H1 (cell line): ENCODE data around the gene BICRAL. TPM values are rescaled to one million over a fixed set of nuclear protein-coding genes. Genes with fewer than 3 reads are reported as not detected.

Source experiments
- CTCF ChIA-PET: fragments of 300-600 bp; sonication (Branson Sonifier 250); formaldehyde crosslinking; loops from one replicate; lab custom pipeline; 2021; ENCODE audit not compliant: partially characterized antibody; lab: Charles Lee
- POLR2A ChIA-PET: fragments of 300-600 bp; sonication (Branson Sonifier 250); formaldehyde crosslinking; loops from one replicate; lab custom pipeline; 2021; ENCODE audit warnings: inconsistent platforms; ENCODE audit not compliant: partially characterized antibody; lab: Charles Lee
- DNase-seq, 2 experiments: peaks; one replicate each; pipeline versions ENCODE4 v3.0.0 to v3.0.0-alpha.2; 2010 to 2022; ENCODE audit warnings: low spot score in 2 of 2, low read depth in 1 of 2, mixed read lengths in 1 of 2
- FAIRE-seq: peaks from 2 replicates; lab custom pipeline; 2011; peaks lifted over from hg19 to GRCh38; lab: Jason Lieb, UNC
- H2AFZ ChIP-seq: 2 replicates; pipeline ENCODE4 v1.8.1; 2012; ENCODE audit warnings: low read length, inconsistent platforms
- H2AK5ac ChIP-seq: 2 replicates; pipeline ENCODE4 v1.6.1; 2013; ENCODE audit warnings: low read depth, low read length
- H2BK120ac ChIP-seq: replicated peaks from 2 replicates; pipeline ENCODE3; 2013; ENCODE audit warnings: low read depth, low read length, inconsistent platforms
- H2BK12ac ChIP-seq: 2 replicates; pipeline ENCODE4 v1.6.1; 2013; ENCODE audit warnings: low read depth, low read length
- H2BK15ac ChIP-seq: 2 replicates; pipeline ENCODE4 v1.6.1; 2013; ENCODE audit warnings: low read length
- H2BK20ac ChIP-seq: 2 replicates; pipeline ENCODE4 v1.6.1; 2013; ENCODE audit warnings: low read length
- H2BK5ac ChIP-seq: 2 replicates; pipeline ENCODE4 v1.6.1; 2013; ENCODE audit warnings: low read depth, low read length
- H3K14ac ChIP-seq: 2 replicates; pipeline ENCODE4 v1.6.1; 2013; ENCODE audit warnings: inconsistent platforms; ENCODE audit not compliant: insufficient read length
- H3K18ac ChIP-seq: 2 replicates; pipeline ENCODE4 v1.6.1; 2013; ENCODE audit warnings: low read length; ENCODE audit errors: extremely low read depth
- H3K23ac ChIP-seq: 2 replicates; pipeline ENCODE4 v1.6.1; 2013; ENCODE audit warnings: inconsistent platforms; ENCODE audit not compliant: insufficient read length
- H3K23me2 ChIP-seq: 2 replicates; pipeline ENCODE4 v1.6.1; 2013; ENCODE audit warnings: low read depth, low read length
- H3K27ac ChIP-seq: 2 replicates; pipeline ENCODE4 v1.6.1; 2011; ENCODE audit warnings: low read depth, low read length, inconsistent platforms
- H3K27me3 ChIP-seq, 4 experiments: replicated peaks in 1 of 4; 1 replicate in 1 of 4; 2 replicates in 3 of 4; pipeline versions ENCODE4 v1.6.1 to v1.8.1; 2011 to 2013; ENCODE audit warnings: low read length in 3 of 4, mild to moderate bottlenecking in 3 of 4, inconsistent platforms in 2 of 4, mixed read lengths in 2 of 4, moderate library complexity in 1 of 4; ENCODE audit not compliant: control insufficient read depth in 3 of 4, insufficient read depth in 3 of 4; ENCODE audit errors: extremely low read depth in 1 of 4
- H3K36me3 ChIP-seq, 4 experiments: 2 replicates each; pipeline versions ENCODE4 v1.6.1 to v1.8.1; 2011 to 2013; ENCODE audit warnings: mild to moderate bottlenecking in 4 of 4, low read length in 3 of 4, moderate library complexity in 2 of 4, control low read depth in 1 of 4, inconsistent platforms in 1 of 4; ENCODE audit not compliant: insufficient read depth in 4 of 4, control insufficient read depth in 2 of 4
- H3K4ac ChIP-seq: replicated peaks from 2 replicates; pipeline ENCODE3; 2013; ENCODE audit warnings: low read length, low read depth, mixed read lengths, inconsistent platforms; ENCODE audit not compliant: insufficient read length
- H3K4me1 ChIP-seq, 4 experiments: replicated peaks in 1 of 4; 1 replicate in 1 of 4; 2 replicates in 3 of 4; pipeline versions ENCODE4 v1.6.1 to v1.8.1; 2011 to 2013; ENCODE audit warnings: low read length in 3 of 4, inconsistent platforms in 2 of 4, mixed read lengths in 1 of 4; ENCODE audit not compliant: insufficient read depth in 4 of 4, control insufficient read depth in 3 of 4
- H3K4me2 ChIP-seq, 2 experiments: 2 replicates each; pipeline versions ENCODE4 v1.6.1 to v1.8.1; 2011 to 2013; ENCODE audit warnings: low read depth in 2 of 2, low read length in 2 of 2, control low read depth in 1 of 2, inconsistent platforms in 1 of 2, mild to moderate bottlenecking in 1 of 2; ENCODE audit not compliant: insufficient read depth in 1 of 2
- H3K4me3 ChIP-seq, 4 experiments: fragments of 200-600, 300-600 bp in 1 of 4; sonication (generic), shearing (Covaris generic), sonication (Bioruptor Twin) in 1 of 4; 2 replicates each; pipeline versions ENCODE4 v1.5.1 to v1.8.1; 2011 to 2016; ENCODE audit warnings: low read length in 4 of 4, low read depth in 3 of 4, control low read depth in 2 of 4, inconsistent platforms in 2 of 4, mild to moderate bottlenecking in 2 of 4, mixed read lengths in 1 of 4, moderate library complexity in 1 of 4; ENCODE audit not compliant: insufficient read depth in 2 of 4; ENCODE audit errors: extremely low read depth in 1 of 4
- H3K56ac ChIP-seq: replicated peaks from 2 replicates; pipeline ENCODE3; 2013; ENCODE audit warnings: low read depth, mild to moderate bottlenecking, mixed read lengths, low read length, inconsistent platforms; ENCODE audit not compliant: insufficient read length
- H3K79me1 ChIP-seq: 2 replicates; pipeline ENCODE4 v1.6.1; 2013; ENCODE audit warnings: low read depth, low read length, control low read depth
- H3K79me2 ChIP-seq, 2 experiments: 2 replicates each; pipeline versions ENCODE4 v1.6.1 to v1.8.1; 2012 to 2013; ENCODE audit warnings: low read length in 2 of 2, mild to moderate bottlenecking in 2 of 2, inconsistent platforms in 1 of 2; ENCODE audit not compliant: insufficient read depth in 2 of 2, control insufficient read depth in 1 of 2
- H3K9ac ChIP-seq, 4 experiments: replicated peaks in 1 of 4; 1 replicate in 1 of 4; 2 replicates in 3 of 4; pipeline versions ENCODE4 v1.6.1 to v1.8.1; 2011 to 2013; ENCODE audit warnings: low read depth in 3 of 4, low read length in 3 of 4, control low read depth in 2 of 4, mild to moderate bottlenecking in 2 of 4, moderate library complexity in 2 of 4, inconsistent platforms in 1 of 4; ENCODE audit errors: extremely low read depth in 1 of 4
- H3K9me3 ChIP-seq, 2 experiments: 2 replicates each; pipeline versions ENCODE4 v1.6.1 to v1.8.1; 2012 to 2013; ENCODE audit warnings: mild to moderate bottlenecking in 2 of 2, moderate library complexity in 2 of 2, control low read depth in 1 of 2, inconsistent platforms in 1 of 2, low read depth in 1 of 2, low read length in 1 of 2, mixed read lengths in 1 of 2; ENCODE audit not compliant: insufficient read depth in 2 of 2
- H4K20me1 ChIP-seq, 2 experiments: replicated peaks in 1 of 2; 2 replicates each; pipeline versions ENCODE3 to v1.8.1; 2011 to 2013; ENCODE audit warnings: inconsistent platforms in 2 of 2, low read length in 2 of 2, mild to moderate bottlenecking in 1 of 2; ENCODE audit not compliant: insufficient read depth in 2 of 2, control insufficient read depth in 1 of 2
- H4K5ac ChIP-seq: 2 replicates; pipeline ENCODE4 v1.6.1; 2013; ENCODE audit warnings: low read length, low read depth, mixed read lengths, inconsistent platforms; ENCODE audit not compliant: insufficient read length
- H4K8ac ChIP-seq: 2 replicates; pipeline ENCODE4 v1.8.0; 2013; ENCODE audit warnings: mild to moderate bottlenecking, moderate library complexity, low read length, inconsistent platforms; ENCODE audit not compliant: insufficient read depth; ENCODE audit errors: extremely low read depth
- H4K91ac ChIP-seq: replicated peaks from 2 replicates; pipeline ENCODE3; 2013; ENCODE audit warnings: low read length, mixed read lengths, inconsistent platforms; ENCODE audit not compliant: insufficient read length
- POLR2AphosphoS5 ChIP-seq: IDR thresholded peaks from 2 replicates; pipeline ENCODE4 v1.6.1; 2011; ENCODE audit warnings: low read depth, low read length
- RAD21 ChIP-seq, 2 experiments: IDR thresholded peaks in 1 of 2; conservative IDR thresholded peaks in 1 of 2; 2 replicates each; pipeline ENCODE4 v1.6.1; 2011; ENCODE audit warnings: low read depth in 2 of 2, low read length in 2 of 2, improper control_type of control experiment in 1 of 2, inconsistent platforms in 1 of 2, mild to moderate bottlenecking in 1 of 2, moderate library complexity in 1 of 2
- RNF2 ChIP-seq: fragments of 200-900, 300-1000 bp; sonication (generic); IDR thresholded peaks from 2 replicates; pipeline ENCODE4 v1.7.1; 2016; ENCODE audit warnings: borderline replicate concordance, low read depth, mild to moderate bottlenecking, antibody characterized with exemption, low read length; ENCODE audit not compliant: poor library complexity, severe bottlenecking; ENCODE audit errors: missing control alignments
- WGBS, 2 experiments: shearing (Covaris generic) in 1 of 2; methylation state at CpG; one replicate each; pipeline versions ENCODE4 v1.1.6 to v1.1.7; 2013 to 2015; ENCODE audit warnings: low lambda C conversion rate in 2 of 2, mixed read lengths in 2 of 2, inconsistent platforms in 1 of 2, low coverage in 1 of 2, missing lambda C conversion rate in 1 of 2; ENCODE audit not compliant: insufficient replicate concordance in 2 of 2, insufficient coverage in 1 of 2, insufficient read length in 1 of 2; ENCODE audit errors: extremely low coverage in 1 of 2, missing lambda C conversion rate in 1 of 2; 5-methylcytosine and 5-hydroxymethylcytosine counted together
- polyA plus RNA-seq, 7 experiments: library from polyadenylated mRNA; depleted of rRNA in 3 of 7; stranded (reverse) in 5 of 7; unstranded in 2 of 7; fragments of >200 nt in 5 of 7; fragments of 200-250 nt in 2 of 7; gene quantifications; 1 replicate in 5 of 7; 2 replicates in 1 of 7; 4 replicates in 1 of 7; pipeline versions ENCODE4 v1.2.1 to v1.2.3, GENCODE V29; 2011 to 2013; ENCODE audit warnings: missing spikeins in 2 of 7, mixed read lengths in 2 of 7
- total RNA-seq: library from RNA; stranded (reverse); fragmentation: NEBNext Ultra II Directional; extraction: Animal tissue kit (Norgen Biotek cat#: 25700); gene quantifications from 2 replicates; pipeline ENCODE4 v1.2.1, GENCODE V29; 2021
- TF ChIP-seq, protein P1 (sequence below), 3 experiments: IDR thresholded peaks; 1 replicate in 2 of 3; 2 replicates in 1 of 3; pipeline versions ENCODE4 v1.5.1 to v1.6.1; 2011; ENCODE audit warnings: low read length in 3 of 3, mild to moderate bottlenecking in 3 of 3, inconsistent platforms in 2 of 3, low read depth in 1 of 3, moderate library complexity in 1 of 3; ENCODE audit not compliant: insufficient read depth in 1 of 3; ENCODE audit errors: control extremely low read depth in 1 of 3
- TF ChIP-seq, protein P2 (sequence below): IDR thresholded peaks from 2 replicates; pipeline ENCODE4 v1.6.1; 2011; ENCODE audit warnings: low read depth, mild to moderate bottlenecking, low read length; ENCODE audit not compliant: insufficient read depth

The BICRAL gene
- total and polyA plus RNA-seq, 2 of the 8 experiments (the other 6 are each of a cell fraction or from before 2014, with no cell fraction given) = 9.4 to 12.2 TPM

DNA sequence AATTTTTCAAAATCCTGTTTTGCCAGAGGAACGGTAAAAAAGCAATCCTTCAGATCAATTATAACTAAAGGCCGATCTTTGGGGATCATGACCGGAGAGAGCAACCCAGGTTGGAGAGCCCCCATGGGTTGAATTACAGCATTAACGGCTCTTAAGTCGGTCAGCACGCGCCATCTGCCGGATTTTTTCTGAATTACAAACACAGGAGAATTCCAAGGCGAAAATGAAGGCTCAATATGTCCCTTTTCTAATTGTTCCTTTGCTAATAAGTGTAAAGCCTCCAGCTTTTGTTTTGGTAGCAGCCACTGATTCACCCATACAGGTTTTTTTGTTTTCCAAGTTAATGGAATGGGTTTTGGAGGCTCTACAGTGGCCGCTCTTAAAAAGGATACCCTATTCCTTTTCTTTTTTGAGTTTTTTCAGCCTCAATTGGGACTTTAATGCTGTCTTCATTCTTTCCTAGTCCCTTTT is 117.1 kb downstream of the BICRAL start:
- Histone ChIP-seq H3K4ac (no peak overlapping the region), H2BK12ac (no peak overlapping the region), H3K4me2 (no peak overlapping the region), H3K27me3 (no peaks in the 10 kb centered on the region), H3K4me1 (peaks cover 2 to 8% (median 7%) of the 10 kb centered on the region in 4 experiments; a peak in 5 of 7 replicates), H4K91ac (no peak overlapping the region), H2BK5ac (no peak overlapping the region), H3K4me3 (no peak overlapping the region), H4K5ac (no peak overlapping the region), H3K36me3 (no peaks in the 10 kb centered on the region), H2BK20ac (no peak overlapping the region), H3K18ac (no peak overlapping the region), H3K23ac (no peak overlapping the region), H4K20me1 (no peaks in the 10 kb centered on the region), H4K8ac (no peak overlapping the region), H2BK15ac (no peak overlapping the region), H3K27ac (no peak overlapping the region), H2AK5ac (no peak overlapping the region), H2BK120ac (no peak overlapping the region), H3K9me3 (no peaks in the 10 kb centered on the region), H3K14ac (no peak overlapping the region), H2AFZ (peak overlapping the region; percentile 75; the same call in 1 of the 2 replicates), H3K79me2 (no peaks in the 10 kb centered on the region), H3K23me2 (no peaks in the 10 kb centered on the region), H3K56ac (no peak overlapping the region), H3K9ac (no peak overlapping the region), H3K79me1 (no peaks in the 10 kb centered on the region)
- DNase-seq (peak in 1 of 2 experiments; percentile 88), FAIRE-seq (peak; percentile 13)
- CTCF ChIA-PET = interaction anchor here (0.7 to 2.7 kb wide), 15 partner anchors 8 to 682 kb away, joined by 3 to 8 read pairs (median 3); partner anchors contain the start of genes MRPS10 and UBR2
- WGBS, 2 experiments = 14% methylated on average over 10 of the region's 10 CpGs; no CpG with 5 or more reads in 1 of the 2 experiments
- POLR2A ChIA-PET = interaction anchor here (0.5 to 3.4 kb wide), 5 partner anchors 9 to 56 kb away, joined by 3 to 14 read pairs (median 3); partner anchors contain the start of gene RPL7L1
- TF ChIP-seq RAD21 (IDR thresholded peaks at IDR 0.05 in 1 of 2, conservative IDR thresholded peaks at IDR 0.05 in 1 of 2; ENCODE audit: low read depth in 2 of 2, low read length in 2 of 2) (peak; percentile 76 to 80), RNF2 (no peak), POLR2AphosphoS5 (no peak)
- TF ChIP-seq, protein P1, sequence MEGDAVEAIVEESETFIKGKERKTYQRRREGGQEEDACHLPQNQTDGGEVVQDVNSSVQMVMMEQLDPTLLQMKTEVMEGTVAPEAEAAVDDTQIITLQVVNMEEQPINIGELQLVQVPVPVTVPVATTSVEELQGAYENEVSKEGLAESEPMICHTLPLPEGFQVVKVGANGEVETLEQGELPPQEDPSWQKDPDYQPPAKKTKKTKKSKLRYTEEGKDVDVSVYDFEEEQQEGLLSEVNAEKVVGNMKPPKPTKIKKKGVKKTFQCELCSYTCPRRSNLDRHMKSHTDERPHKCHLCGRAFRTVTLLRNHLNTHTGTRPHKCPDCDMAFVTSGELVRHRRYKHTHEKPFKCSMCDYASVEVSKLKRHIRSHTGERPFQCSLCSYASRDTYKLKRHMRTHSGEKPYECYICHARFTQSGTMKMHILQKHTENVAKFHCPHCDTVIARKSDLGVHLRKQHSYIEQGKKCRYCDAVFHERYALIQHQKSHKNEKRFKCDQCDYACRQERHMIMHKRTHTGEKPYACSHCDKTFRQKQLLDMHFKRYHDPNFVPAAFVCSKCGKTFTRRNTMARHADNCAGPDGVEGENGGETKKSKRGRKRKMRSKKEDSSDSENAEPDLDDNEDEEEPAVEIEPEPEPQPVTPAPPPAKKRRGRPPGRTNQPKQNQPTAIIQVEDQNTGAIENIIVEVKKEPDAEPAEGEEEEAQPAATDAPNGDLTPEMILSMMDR (IDR thresholded peaks at IDR 0.05; ENCODE audit: control extremely low read depth in 1 of 3, insufficient read depth in 1 of 3, low read depth in 1 of 3, low read length in 3 of 3) = peak in 2 of 3 experiments; percentile 53 to 83; a peak in 3 of 4 replicates
- TF ChIP-seq, protein P2, sequence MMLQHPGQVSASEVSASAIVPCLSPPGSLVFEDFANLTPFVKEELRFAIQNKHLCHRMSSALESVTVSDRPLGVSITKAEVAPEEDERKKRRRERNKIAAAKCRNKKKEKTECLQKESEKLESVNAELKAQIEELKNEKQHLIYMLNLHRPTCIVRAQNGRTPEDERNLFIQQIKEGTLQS = no peak
